ENCODE results near the gene OR6C2.
"Not testable (repeated sequence)": the region's sequence is repeated elsewhere in the genome, so short reads cannot be mapped to it uniquely, and the experiment has no call there.

GRCh38 chr12:55414396-55414823 is 29.5 kb upstream of the OR6C2 start:
- TF ChIP-seq CTCF (IDR thresholded peaks at IDR 0.05); POLR2AphosphoS5 (IDR thresholded peaks at IDR 0.05); POLR2A (IDR thresholded peaks at IDR 0.05); EP300 (IDR thresholded peaks at IDR 0.05; ENCODE audit: low read depth): not testable (repeated sequence)

Measured in transverse colon (tissue), 4 donors.